Hematopoietic multipotent progenitor cell treated with erythropoietin and hydrocortisone succinate and interleukin-3 and kit ligand, for 8 days (in vitro differentiated cells): ENCODE measurements around the gene SERPINB12.

Source experiments
- DNase-seq: peaks from one replicate; pipeline ENCODE4 v3.0.0-alpha.2; 2015

The SERPINB12 gene

GRCh38 chr18:63604791-63605567 lies 62.8 kb downstream of the SERPINB12 start:
- no peak for DNase-seq

GRCh38 chr18:63606526-63606925 lies 64.4 kb downstream of the SERPINB12 start:
- no peak for DNase-seq

- DNase-seq = no peak
Measured at GRCh38 chr18:63613420-63613819, 71.3 kb downstream of the SERPINB12 start.

- no peak for DNase-seq
Measured at GRCh38 chr18:63617049-63617914, 75.1 kb downstream of the SERPINB12 start.

GRCh38 chr18:63617915-63618234 lies 75.7 kb downstream of the SERPINB12 start:
- DNase-seq = no peak
